ENCODE data around the gene NVL.

The NVL gene

DNA sequence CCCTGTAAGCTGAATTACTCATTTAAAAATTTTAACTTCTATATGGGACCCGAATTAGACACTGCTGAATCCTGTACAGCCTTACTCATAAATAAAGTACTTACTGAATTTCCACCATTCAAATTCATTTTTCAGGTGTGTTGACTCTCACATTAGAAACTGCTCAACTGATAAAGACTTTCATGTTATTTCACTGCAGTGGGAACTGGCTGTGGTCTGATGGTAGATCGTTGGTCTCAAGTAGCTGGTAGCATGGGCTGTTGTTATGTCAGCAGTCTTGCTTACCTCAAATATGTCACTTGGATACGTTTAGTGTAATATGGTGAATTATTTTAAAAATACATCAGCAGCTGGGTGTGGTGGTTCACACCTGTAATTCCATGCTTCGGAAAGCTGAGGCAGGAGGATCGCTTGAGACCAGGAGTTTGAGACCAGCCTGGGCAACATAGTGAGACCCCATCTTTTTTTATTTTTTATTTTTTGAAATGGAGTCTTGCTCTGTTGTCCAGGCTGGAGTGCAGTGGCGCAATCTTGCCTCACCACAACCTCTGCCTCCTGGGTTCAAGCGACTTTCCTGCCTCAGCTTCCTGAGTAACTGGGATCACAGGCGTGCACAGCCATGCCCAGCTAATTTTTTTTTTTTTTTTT is 136.5 kb downstream of the NVL start:
- H3K4me3 ChIP-seq (ENCODE audit: low read depth in 1 of 2, low read length in 1 of 2), result no peak overlapping the region
- H3K36me3 ChIP-seq, result peaks cover 54% of the 10 kb centered on the region
- no peak overlapping the region for H3K27ac ChIP-seq
- no peaks in the 10 kb centered on the region for H3K9me3 ChIP-seq
- TF ChIP-seq, protein P1, sequence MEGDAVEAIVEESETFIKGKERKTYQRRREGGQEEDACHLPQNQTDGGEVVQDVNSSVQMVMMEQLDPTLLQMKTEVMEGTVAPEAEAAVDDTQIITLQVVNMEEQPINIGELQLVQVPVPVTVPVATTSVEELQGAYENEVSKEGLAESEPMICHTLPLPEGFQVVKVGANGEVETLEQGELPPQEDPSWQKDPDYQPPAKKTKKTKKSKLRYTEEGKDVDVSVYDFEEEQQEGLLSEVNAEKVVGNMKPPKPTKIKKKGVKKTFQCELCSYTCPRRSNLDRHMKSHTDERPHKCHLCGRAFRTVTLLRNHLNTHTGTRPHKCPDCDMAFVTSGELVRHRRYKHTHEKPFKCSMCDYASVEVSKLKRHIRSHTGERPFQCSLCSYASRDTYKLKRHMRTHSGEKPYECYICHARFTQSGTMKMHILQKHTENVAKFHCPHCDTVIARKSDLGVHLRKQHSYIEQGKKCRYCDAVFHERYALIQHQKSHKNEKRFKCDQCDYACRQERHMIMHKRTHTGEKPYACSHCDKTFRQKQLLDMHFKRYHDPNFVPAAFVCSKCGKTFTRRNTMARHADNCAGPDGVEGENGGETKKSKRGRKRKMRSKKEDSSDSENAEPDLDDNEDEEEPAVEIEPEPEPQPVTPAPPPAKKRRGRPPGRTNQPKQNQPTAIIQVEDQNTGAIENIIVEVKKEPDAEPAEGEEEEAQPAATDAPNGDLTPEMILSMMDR (IDR thresholded peaks at IDR 0.05), result no peak
- no peaks in the 10 kb centered on the region for H3K27me3 ChIP-seq
- H3K4me1 ChIP-seq (ENCODE audit: control insufficient read depth in 1 of 2, insufficient read depth in 1 of 2, low read depth in 1 of 2, low read length in 1 of 2), result peaks cover 16% of the 10 kb centered on the region in 2 experiments

DNA sequence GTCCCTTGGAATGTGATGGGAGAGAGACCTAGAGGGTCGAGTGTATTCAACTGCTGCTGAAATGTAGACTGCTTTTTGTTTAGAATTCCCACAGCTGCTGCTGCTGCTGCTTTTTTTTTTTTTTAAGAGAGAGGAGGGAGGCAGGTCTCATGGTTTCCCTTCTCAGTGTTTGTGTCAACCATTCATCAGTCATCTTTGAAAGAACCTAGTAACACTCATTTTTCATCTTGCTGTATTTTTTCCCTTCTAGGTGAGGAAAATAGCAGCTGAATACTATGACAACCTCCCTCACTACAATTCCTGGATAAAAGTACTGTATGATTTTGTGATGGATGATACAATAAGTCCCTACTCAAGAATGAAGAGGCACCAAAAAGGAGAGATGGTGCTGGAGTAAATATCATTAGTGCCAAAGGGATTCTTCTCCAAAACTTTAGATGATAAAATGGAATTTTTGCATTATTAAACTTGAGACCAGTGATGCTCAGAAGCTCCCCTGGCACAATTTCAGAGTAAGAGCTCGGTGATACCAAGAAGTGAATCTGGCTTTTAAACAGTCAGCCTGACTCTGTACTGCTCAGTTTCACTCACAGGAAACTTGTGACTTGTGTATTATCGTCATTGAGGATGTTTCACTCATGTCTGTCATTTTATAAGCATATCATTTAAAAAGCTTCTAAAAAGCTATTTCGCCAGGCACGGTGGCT is 137.7 kb downstream of the NVL start:
- TF ChIP-seq, protein P1 (IDR thresholded peaks at IDR 0.05), result no peak
- Histone ChIP-seq H3K4me1 (ENCODE audit: control insufficient read depth in 1 of 2, insufficient read depth in 1 of 2, low read depth in 1 of 2, low read length in 1 of 2) (peaks cover 24 to 26% of the 10 kb centered on the region in 2 experiments), H3K9me3 (no peaks in the 10 kb centered on the region), H3K36me3 (peaks cover 54% of the 10 kb centered on the region), H3K27ac (no peak overlapping the region), H3K27me3 (no peaks in the 10 kb centered on the region), H3K4me3 (ENCODE audit: low read depth in 1 of 2, low read length in 1 of 2) (no peak overlapping the region)

DNA sequence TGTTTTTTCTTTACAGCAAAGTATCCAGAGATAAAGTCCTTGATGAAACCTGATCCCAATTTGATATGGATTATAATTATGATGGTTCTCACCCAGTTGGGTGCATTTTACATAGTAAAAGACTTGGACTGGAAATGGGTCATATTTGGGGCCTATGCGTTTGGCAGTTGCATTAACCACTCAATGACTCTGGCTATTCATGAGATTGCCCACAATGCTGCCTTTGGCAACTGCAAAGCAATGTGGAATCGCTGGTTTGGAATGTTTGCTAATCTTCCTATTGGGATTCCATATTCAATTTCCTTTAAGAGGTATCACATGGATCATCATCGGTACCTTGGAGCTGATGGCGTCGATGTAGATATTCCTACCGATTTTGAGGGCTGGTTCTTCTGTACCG is 140.4 kb downstream of the NVL start:
- Histone ChIP-seq H3K27me3 (no peaks in the 10 kb centered on the region), H3K36me3 (peaks cover 59% of the 10 kb centered on the region), H3K4me3 (ENCODE audit: low read depth in 1 of 2, low read length in 1 of 2) (no peak overlapping the region), H3K4me1 (ENCODE audit: control insufficient read depth in 1 of 2, insufficient read depth in 1 of 2, low read depth in 1 of 2, low read length in 1 of 2) (peaks cover 41 to 47% of the 10 kb centered on the region in 2 experiments), H3K27ac (peak overlapping the region; percentile 44), H3K9me3 (no peaks in the 10 kb centered on the region)
- TF ChIP-seq, protein P1 (IDR thresholded peaks at IDR 0.05), result no peak

DNA sequence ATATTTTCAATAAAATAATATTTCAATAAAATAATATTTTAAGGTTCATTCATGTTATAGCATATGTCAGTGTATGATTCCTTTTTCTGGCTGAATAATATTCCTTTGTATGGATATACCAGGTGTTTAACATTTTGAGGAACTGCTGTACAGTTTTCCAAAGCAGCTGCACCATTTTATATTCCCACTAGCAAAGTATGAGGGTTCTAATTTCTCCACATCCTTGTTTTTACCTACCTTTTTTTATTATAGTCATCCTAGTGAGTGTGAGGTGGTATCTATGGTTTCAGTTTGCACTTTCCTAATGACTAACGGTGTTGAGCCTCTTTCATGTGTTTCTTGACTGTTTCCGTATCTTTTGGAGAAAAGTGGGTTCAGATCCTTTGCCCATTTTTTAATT is 141.7 kb downstream of the NVL start:
- no peak overlapping the region for H3K27ac ChIP-seq
- H3K4me1 ChIP-seq (ENCODE audit: control insufficient read depth in 1 of 2, insufficient read depth in 1 of 2, low read depth in 1 of 2, low read length in 1 of 2), result peaks cover 49 to 57% of the 10 kb centered on the region in 2 experiments

DNA sequence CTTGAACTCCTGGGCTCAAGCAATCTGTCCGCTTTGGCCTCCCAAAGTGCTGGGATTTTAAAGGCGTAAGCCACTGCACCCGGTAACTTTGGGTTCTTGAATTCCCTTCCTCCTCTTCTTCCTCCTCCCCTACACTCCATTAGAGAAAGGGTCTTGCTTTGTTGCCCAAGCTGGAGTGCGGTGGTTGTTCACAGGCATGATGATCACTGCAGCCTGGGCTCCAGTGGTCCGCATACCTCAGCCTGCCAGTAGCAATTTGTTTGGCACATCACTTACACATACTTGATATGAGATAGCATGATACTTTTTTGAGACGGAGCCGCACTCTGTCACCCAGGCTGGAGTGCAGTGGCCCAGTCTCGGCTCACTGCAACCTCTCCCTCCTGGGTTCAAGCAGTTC is 144.8 kb downstream of the NVL start:
- H3K27me3 ChIP-seq, result no peaks in the 10 kb centered on the region
- H3K4me1 ChIP-seq (ENCODE audit: control insufficient read depth in 1 of 2, insufficient read depth in 1 of 2, low read depth in 1 of 2, low read length in 1 of 2), result peaks cover 72 to 76% of the 10 kb centered on the region in 2 experiments
- no peaks in the 10 kb centered on the region for H3K9me3 ChIP-seq
- peaks cover 17% of the 10 kb centered on the region for H3K36me3 ChIP-seq
- peak overlapping the region; percentile 4 for H3K27ac ChIP-seq
- no peak overlapping the region for H3K4me3 ChIP-seq (ENCODE audit: low read depth in 1 of 2, low read length in 1 of 2)
- TF ChIP-seq, protein P1 (IDR thresholded peaks at IDR 0.05), result no peak

More for the DNA sequence above, 141.7 kb downstream of the NVL start:
- TF ChIP-seq, protein P1 (IDR thresholded peaks at IDR 0.05), result no peak
- no peak overlapping the region for H3K4me3 ChIP-seq (ENCODE audit: low read depth in 1 of 2, low read length in 1 of 2)
- no peaks in the 10 kb centered on the region for H3K9me3 ChIP-seq
- H3K27me3 ChIP-seq, result no peaks in the 10 kb centered on the region
- H3K36me3 ChIP-seq, result peaks cover 46% of the 10 kb centered on the region

Data from neutrophil (primary cell).